ENCODE results near the gene TDRD6. TPM values are rescaled to one million over a fixed set of nuclear protein-coding genes. Genes with fewer than 3 reads are reported as not detected.
"Not testable (repeated sequence)": the region's sequence is repeated elsewhere in the genome, so short reads cannot be mapped to it uniquely, and the experiment has no call there.

TDRD6 gene
- total RNA-seq, result not detected in 2 replicates

DNA sequence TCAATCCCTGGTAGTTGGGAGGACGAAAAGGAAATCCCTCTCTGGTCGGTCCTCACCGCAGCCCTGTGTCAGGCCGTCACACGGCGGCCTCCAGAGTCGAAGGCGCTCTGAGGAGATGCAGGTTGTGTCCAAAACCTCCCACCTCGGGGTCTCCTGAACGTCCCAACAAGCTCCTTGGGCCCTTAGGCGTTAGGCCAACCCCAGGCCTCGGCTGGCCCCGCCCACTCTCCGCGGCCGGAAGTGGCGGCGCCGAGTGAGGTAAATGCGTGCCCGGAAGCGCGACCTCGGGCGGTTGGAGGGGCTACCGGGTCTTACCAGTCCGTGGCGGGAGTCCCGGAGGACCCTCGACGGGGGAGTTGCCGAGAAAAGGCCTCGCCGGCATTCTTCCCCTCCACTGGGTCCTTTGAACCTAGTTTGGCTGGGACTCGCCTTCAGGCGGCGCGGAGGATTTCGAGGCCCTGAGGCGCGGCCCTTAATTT lies at the start of gene TDRD6:
TSS of gene TDRD6 (plus strand) at position 267 of the 479 bp plus-strand sequence. CDS start 244 bp downstream, outside the sequence.
- H3K4me3 Mint-ChIP-seq, result no peak within 1 kb of the TSS
- H3K27me3 Mint-ChIP-seq (ENCODE audit: insufficient read depth), result peaks cover 12% of the 10 kb centered on the region
- H3K4me1 Mint-ChIP-seq (ENCODE audit: low read depth), result no peaks in the 10 kb centered on the region
- no peak within 1 kb of the TSS for H3K27ac Mint-ChIP-seq
- DNase-seq (ENCODE audit: low spot score), result no peak
- intact Hi-C loops (cut with micrococcal nuclease), result no loop called here
- no peaks in the 10 kb centered on the region for H3K9me3 Mint-ChIP-seq
- H3K36me3 Mint-ChIP-seq (ENCODE audit: low read depth), result no peaks in the 10 kb centered on the region

DNA sequence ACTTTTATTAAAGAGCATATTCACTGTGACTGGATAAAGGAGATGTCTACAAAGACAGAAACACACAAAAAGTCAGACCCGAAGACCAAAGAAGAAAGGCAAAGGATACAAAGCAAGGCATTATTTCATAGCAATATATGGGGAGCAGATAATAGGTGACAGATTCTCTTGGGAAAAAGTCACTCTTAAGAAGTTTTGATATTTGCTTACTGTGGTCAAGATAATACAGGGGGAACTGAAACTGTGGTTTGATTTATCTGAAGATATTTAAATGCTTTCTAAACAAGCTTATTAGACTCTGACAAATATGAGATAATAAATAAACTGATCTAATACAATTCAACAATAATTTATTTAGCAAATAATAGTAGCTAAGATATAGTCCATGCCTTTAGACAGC lies 49.8 kb upstream of the TDRD6 start:
- H3K27ac Mint-ChIP-seq, result no peak overlapping the region
- H3K4me3 Mint-ChIP-seq, result no peak overlapping the region
- DNase-seq (ENCODE audit: low spot score), result no peak
- peaks cover 1% of the 10 kb centered on the region for H3K4me1 Mint-ChIP-seq (ENCODE audit: low read depth)
- H3K36me3 Mint-ChIP-seq (ENCODE audit: low read depth), result no peaks in the 10 kb centered on the region
- peaks cover 5% of the 10 kb centered on the region for H3K27me3 Mint-ChIP-seq (ENCODE audit: insufficient read depth)
- H3K9me3 Mint-ChIP-seq, result no peaks in the 10 kb centered on the region
- intact Hi-C loops (cut with micrococcal nuclease), result loop anchor here (10.0 kb wide), 1 partner anchor 1963 kb away; no protein-coding TSS in a partner anchor

- H3K4me3 Mint-ChIP-seq, result no peak overlapping the region
- no peaks in the 10 kb centered on the region for H3K9me3 Mint-ChIP-seq
- no peak overlapping the region for H3K27ac Mint-ChIP-seq
- H3K4me1 Mint-ChIP-seq (ENCODE audit: low read depth), result peaks cover 4% of the 10 kb centered on the region
- peaks cover 8% of the 10 kb centered on the region for H3K27me3 Mint-ChIP-seq (ENCODE audit: insufficient read depth)
- no peaks in the 10 kb centered on the region for H3K36me3 Mint-ChIP-seq (ENCODE audit: low read depth)
- no peak for DNase-seq (ENCODE audit: low spot score)
- intact Hi-C loops (cut with micrococcal nuclease), result loop anchor here (10.0 kb wide), 1 partner anchor 1964 kb away; no protein-coding TSS in a partner anchor
Measured at GRCh38 chr6:46638650-46639049, 49.0 kb upstream of the TDRD6 start.

DNA sequence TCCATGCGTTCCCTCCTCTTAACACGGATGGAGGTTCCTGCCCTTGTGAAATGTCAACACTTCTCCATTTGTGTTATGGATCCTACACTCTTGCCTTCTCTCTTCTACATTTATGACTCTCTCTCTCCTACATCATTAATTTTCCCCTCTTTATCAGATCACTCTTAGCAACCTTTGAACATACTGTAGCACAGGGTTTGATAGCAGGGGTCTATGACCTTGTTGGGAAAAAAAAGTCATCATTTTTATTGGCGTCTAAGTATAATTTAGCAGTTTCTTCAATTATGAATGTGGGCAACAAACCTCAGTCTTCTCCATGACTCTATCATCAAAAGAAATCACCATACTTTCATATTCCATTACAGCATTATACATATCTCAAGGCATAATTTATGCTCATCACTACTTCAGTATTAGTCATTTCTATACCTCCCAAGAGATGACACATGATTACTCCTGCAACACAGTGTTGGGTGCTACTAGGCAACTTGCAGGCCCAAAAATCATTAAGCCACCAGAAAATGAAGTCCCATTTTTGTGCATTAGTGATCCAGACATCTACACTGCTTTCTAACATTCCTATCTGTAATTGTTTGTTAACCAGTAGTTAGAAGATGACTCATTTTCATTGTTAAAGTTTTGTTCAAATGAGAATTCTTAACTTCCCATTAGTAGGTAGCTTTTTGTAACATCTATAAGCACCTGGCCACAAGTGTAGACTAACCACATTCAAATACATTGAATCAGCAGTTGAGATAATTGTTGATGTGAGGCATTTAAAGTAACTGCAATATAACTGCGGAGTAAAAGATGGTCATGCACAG lies 44.5 kb upstream of the TDRD6 start:
- peak overlapping the region; percentile 19 for H3K27ac Mint-ChIP-seq
- no peak for DNase-seq (ENCODE audit: low spot score)

DNA sequence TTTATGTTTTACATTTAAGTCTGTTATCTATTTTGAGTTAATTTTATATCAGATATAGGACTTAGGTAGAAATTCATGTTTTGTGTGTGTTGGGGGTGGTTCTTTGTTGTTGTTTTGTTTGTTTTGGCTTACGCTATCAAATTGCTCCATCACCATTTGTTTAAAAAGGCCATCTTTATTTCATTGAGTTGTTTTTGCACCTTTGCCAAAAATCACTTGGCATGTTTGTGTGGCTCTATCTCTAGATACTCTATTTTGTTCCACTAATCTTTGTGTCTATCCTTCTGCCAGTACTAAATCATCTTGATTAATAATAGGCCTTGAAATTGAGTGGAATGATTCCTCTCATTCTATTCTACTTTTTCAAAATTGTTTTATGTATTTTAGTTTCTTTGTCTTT lies 42.4 kb upstream of the TDRD6 start:
- intact Hi-C loops (cut with micrococcal nuclease), result no loop called here
- H3K9me3 Mint-ChIP-seq, result no peaks in the 10 kb centered on the region
- DNase-seq (ENCODE audit: low spot score), result no peak
- H3K36me3 Mint-ChIP-seq (ENCODE audit: low read depth), result no peaks in the 10 kb centered on the region
- peaks cover 4% of the 10 kb centered on the region for H3K4me1 Mint-ChIP-seq (ENCODE audit: low read depth)
- H3K27me3 Mint-ChIP-seq (ENCODE audit: insufficient read depth), result peaks cover 7% of the 10 kb centered on the region
- no peak overlapping the region for H3K27ac Mint-ChIP-seq
- H3K4me3 Mint-ChIP-seq, result no peak overlapping the region

More for the DNA sequence above, 44.5 kb upstream of the TDRD6 start:
- H3K27me3 Mint-ChIP-seq (ENCODE audit: insufficient read depth), result peaks cover 8% of the 10 kb centered on the region
- H3K4me3 Mint-ChIP-seq, result no peak overlapping the region
- H3K4me1 Mint-ChIP-seq (ENCODE audit: low read depth), result peaks cover 4% of the 10 kb centered on the region
- H3K9me3 Mint-ChIP-seq, result no peaks in the 10 kb centered on the region
- intact Hi-C loops (cut with micrococcal nuclease), result no loop called here
- H3K36me3 Mint-ChIP-seq (ENCODE audit: low read depth), result no peaks in the 10 kb centered on the region

DNA sequence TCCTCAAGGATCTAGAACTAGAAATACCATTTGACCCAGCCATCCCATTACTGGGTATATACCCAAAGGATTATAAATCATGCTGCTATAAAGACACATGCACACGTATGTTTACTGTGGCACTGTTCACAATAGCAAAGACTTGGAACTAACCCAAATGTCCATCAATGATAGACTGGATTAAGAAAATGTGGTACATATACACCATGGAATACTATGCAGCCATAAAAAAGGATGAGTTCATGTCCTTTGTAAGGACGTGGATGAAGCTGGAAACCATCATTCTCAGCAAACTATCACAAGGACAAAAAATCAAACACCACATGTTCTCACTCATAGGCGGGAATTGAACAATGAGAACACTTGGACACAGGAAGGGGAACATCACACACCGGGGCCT lies 39.6 kb upstream of the TDRD6 start:
- DNase-seq (ENCODE audit: low spot score); H3K36me3 Mint-ChIP-seq (ENCODE audit: low read depth); H3K27ac Mint-ChIP-seq; H3K4me3 Mint-ChIP-seq; intact Hi-C loops (cut with micrococcal nuclease); H3K9me3 Mint-ChIP-seq: not testable (repeated sequence)
- peaks cover 11% of the 10 kb centered on the region for H3K4me1 Mint-ChIP-seq (ENCODE audit: low read depth)
- peaks cover 23% of the 10 kb centered on the region for H3K27me3 Mint-ChIP-seq (ENCODE audit: insufficient read depth)

DNA sequence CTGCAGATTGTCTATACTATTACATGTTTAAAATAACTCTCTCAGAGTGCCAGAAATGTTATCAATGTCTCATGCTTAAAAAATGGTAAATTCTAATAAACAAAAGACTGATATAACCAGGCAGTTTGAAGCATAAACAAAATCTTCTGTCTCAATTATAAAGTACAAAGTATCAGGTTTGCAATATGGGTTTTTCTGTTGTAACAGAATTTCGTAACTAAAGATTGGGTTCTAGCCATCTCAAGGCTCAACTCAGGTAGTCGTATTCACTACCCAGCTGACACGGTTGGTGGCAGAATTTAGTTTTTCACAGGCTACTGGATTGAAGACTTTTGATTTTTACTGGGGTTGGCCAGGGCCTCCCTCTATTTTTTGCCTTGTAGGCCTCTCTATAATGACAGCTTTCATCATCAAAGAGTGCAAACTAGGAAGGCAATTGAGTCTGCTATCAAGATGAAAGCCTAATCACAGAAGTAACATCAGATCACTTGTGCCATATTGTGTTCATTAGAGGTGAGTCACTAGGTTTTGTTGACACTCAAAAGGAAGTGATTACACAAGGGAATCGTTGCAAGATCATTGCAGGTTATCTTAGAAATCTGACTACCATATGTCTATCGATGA lies 38.7 kb upstream of the TDRD6 start:
- Mint-ChIP-seq H3K36me3 (ENCODE audit: low read depth) (no peaks in the 10 kb centered on the region), H3K27me3 (ENCODE audit: insufficient read depth) (peaks cover 29% of the 10 kb centered on the region), H3K4me1 (ENCODE audit: low read depth) (peaks cover 11% of the 10 kb centered on the region), H3K4me3 (no peak overlapping the region), H3K9me3 (no peaks in the 10 kb centered on the region), H3K27ac (no peak overlapping the region)
- intact Hi-C loops (cut with micrococcal nuclease), result no loop called here
- DNase-seq (ENCODE audit: low spot score), result no peak

DNA sequence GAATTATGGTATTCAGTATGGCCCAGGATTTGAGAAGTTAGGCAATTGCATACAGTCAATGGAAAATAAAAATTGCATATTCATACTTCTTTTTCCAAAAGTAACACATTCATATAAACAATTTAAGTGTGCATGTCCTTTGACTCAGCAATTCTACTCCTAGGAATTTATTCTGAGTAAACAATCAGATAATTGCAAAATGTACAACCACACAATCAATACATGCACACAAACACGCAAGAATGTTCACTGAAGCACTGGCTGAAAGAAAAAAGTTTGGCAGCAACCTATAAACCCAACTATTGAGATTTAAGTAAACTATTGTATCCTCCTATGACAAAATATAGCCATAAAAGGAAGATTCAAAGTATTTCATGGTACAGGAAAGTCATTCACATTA lies 36.7 kb upstream of the TDRD6 start:
- H3K4me3 Mint-ChIP-seq, result no peak overlapping the region
- H3K4me1 Mint-ChIP-seq (ENCODE audit: low read depth), result peaks cover 11% of the 10 kb centered on the region
- no peak overlapping the region for H3K27ac Mint-ChIP-seq
- no peaks in the 10 kb centered on the region for H3K36me3 Mint-ChIP-seq (ENCODE audit: low read depth)
- H3K27me3 Mint-ChIP-seq (ENCODE audit: insufficient read depth), result peaks cover 47% of the 10 kb centered on the region
- no peak for DNase-seq (ENCODE audit: low spot score)
- intact Hi-C loops (cut with micrococcal nuclease), result no loop called here
- no peaks in the 10 kb centered on the region for H3K9me3 Mint-ChIP-seq

DNA sequence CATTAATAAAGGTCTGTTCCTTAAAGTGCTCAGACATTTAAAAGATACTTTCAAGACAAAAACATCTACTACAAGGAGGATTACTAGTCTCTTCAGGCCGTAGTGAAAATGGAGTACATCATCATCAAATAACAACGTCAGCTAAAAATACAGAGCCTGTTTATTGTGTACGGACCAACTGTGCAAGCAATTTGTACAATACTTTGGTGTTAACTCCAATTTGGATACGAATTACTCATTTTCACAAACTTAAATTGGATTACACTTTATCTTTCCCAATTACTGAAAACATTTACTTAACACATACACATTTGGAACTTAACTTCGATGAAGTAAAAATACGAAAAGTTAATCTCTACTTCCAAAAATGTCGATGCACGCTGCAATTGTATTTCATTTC lies 35.9 kb upstream of the TDRD6 start:
- peaks cover 47% of the 10 kb centered on the region for H3K27me3 Mint-ChIP-seq (ENCODE audit: insufficient read depth)
- H3K4me1 Mint-ChIP-seq (ENCODE audit: low read depth), result peaks cover 11% of the 10 kb centered on the region
- H3K9me3 Mint-ChIP-seq, result no peaks in the 10 kb centered on the region
- peak overlapping the region; percentile 87 for H3K4me3 Mint-ChIP-seq
- H3K27ac Mint-ChIP-seq, result no peak overlapping the region
- H3K36me3 Mint-ChIP-seq (ENCODE audit: low read depth), result no peaks in the 10 kb centered on the region
- intact Hi-C loops (cut with micrococcal nuclease), result loop anchor here (2.0 kb wide), 1 partner anchor 477 kb away; no protein-coding TSS in a partner anchor
- DNase-seq (ENCODE audit: low spot score), result no peak

DNA sequence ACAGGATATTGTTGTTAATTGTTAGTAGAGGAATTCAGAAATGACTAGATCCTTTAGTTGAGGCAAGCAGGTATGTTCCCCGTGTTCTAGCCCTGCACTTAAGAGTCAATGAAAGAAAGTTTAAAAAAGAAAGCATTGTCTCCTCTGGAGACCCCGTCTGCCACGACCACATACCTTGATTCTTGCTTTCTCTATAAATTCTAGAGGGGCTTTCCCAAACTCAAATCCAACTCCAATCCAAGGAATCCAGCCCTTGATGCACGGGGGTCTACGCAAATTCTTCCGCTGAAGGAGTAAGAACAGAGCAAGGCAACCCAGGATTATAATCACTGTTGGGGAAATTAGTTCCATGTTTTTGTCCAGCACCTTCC lies 35.5 kb upstream of the TDRD6 start:
- intact Hi-C loops (cut with micrococcal nuclease), result loop anchor here (2.0 kb wide), 1 partner anchor 477 kb away; no protein-coding TSS in a partner anchor
- Mint-ChIP-seq H3K27ac (no peak overlapping the region), H3K27me3 (ENCODE audit: insufficient read depth) (peaks cover 47% of the 10 kb centered on the region), H3K4me3 (peak overlapping the region; percentile 87), H3K9me3 (no peaks in the 10 kb centered on the region), H3K4me1 (ENCODE audit: low read depth) (peaks cover 11% of the 10 kb centered on the region), H3K36me3 (ENCODE audit: low read depth) (no peaks in the 10 kb centered on the region)
- DNase-seq (ENCODE audit: low spot score), result no peak

GRCh38 chr6:46652603-46653438 lies 34.9 kb upstream of the TDRD6 start, which contains the start of the genes CYP39A1 and SLC25A27:
TSS of gene CYP39A1 (minus strand) at chr6:46652818. CDS start at chr6:46652582, 236 bp downstream.
TSS of gene SLC25A27 (plus strand) at chr6:46652975. CDS start at chr6:46653193, 218 bp downstream.
- peak; percentile 75 for DNase-seq (ENCODE audit: low spot score)
- no peaks in the 10 kb centered on the region for H3K9me3 Mint-ChIP-seq
- no peaks in the 10 kb centered on the region for H3K36me3 Mint-ChIP-seq (ENCODE audit: low read depth)
- peak within 1 kb of the TSS; percentile 35 for H3K27ac Mint-ChIP-seq
- H3K27me3 Mint-ChIP-seq (ENCODE audit: insufficient read depth), result peaks cover 47% of the 10 kb centered on the region
- intact Hi-C loops (cut with micrococcal nuclease), result loop anchor here (2.0 kb wide), 1 partner anchor 478 kb away; no protein-coding TSS in a partner anchor
- H3K4me3 Mint-ChIP-seq, result peak within 1 kb of the TSS; percentile 87
- peaks cover 11% of the 10 kb centered on the region for H3K4me1 Mint-ChIP-seq (ENCODE audit: low read depth)

DNA sequence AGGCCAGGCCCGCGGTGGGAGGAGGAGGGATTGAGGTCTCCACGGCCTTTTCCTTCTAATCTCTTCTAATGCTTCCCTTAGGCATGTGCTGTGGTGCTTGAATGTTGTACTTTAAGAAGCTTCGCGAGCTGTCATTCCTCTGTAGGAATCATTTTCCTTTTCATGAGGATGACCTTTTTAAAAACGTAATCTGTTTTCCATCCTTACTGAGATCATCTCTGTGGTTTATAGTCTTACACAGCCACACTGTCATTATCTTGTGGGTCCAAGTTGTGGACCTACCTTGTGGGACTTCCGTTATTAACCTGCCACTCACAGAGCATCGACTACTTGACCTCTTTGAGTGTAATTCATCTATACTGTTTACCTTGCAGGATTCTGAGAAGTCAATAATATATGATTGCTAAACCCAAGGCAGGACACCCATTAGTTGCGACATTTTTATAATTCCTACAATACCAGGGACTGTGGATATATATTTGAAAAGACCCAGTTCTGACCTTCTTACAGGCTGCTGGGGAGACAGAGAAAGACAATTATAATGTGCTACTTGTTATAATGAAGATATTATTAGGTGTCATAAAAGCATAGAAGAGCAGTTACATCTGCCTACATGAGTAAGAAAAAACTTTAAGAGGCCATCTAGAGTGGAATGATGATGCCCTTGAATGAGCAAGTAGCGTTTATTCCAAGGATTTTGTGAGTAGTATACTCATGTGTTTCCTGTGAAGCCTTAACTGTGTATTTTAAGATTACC lies 34.1 kb upstream of the TDRD6 start:
- H3K4me3 Mint-ChIP-seq, result peak overlapping the region; percentile 75
- DNase-seq (ENCODE audit: low spot score), result no peak
- H3K9me3 Mint-ChIP-seq, result no peaks in the 10 kb centered on the region
- peaks cover 11% of the 10 kb centered on the region for H3K4me1 Mint-ChIP-seq (ENCODE audit: low read depth)
- H3K27me3 Mint-ChIP-seq (ENCODE audit: insufficient read depth), result peaks cover 46% of the 10 kb centered on the region
- intact Hi-C loops (cut with micrococcal nuclease), result loop anchor here (2.0 kb wide), 1 partner anchor 479 kb away; no protein-coding TSS in a partner anchor
- no peaks in the 10 kb centered on the region for H3K36me3 Mint-ChIP-seq (ENCODE audit: low read depth)
- no peak overlapping the region for H3K27ac Mint-ChIP-seq
